GM19351 (cell line): Measurements from ENCODE around the gene SNRPD3.

ENCODE experiments used
- ATAC-seq: cut with Tn5 transposase; IDR thresholded peaks from one replicate; pipeline ENCODE4 v1.9.1; 2021; ENCODE audit warnings: mild to moderate bottlenecking, moderate library complexity; ENCODE audit not compliant: unreplicated experiment

The SNRPD3 gene

DNA sequence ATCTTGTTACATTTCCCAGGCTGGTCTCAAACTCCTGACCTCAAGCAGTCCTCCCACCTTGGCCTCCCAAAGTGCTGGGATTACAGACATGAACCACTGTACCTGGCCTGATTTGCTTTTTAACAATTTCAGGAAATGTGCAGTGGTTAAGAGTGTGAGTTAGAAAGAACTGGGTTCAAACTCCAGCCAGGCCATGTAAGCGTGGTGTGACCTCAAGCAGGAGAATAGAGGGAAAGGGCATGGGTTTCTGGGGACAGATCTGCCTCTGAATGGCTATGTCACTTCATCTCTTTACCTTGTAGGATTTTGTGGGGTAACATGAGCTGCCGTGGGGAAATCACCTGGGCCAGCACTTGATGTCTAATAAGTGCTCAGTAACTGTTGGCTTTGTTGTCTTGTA is 9.3 kb downstream of the SNRPD3 start:
- ATAC-seq: no peak

DNA sequence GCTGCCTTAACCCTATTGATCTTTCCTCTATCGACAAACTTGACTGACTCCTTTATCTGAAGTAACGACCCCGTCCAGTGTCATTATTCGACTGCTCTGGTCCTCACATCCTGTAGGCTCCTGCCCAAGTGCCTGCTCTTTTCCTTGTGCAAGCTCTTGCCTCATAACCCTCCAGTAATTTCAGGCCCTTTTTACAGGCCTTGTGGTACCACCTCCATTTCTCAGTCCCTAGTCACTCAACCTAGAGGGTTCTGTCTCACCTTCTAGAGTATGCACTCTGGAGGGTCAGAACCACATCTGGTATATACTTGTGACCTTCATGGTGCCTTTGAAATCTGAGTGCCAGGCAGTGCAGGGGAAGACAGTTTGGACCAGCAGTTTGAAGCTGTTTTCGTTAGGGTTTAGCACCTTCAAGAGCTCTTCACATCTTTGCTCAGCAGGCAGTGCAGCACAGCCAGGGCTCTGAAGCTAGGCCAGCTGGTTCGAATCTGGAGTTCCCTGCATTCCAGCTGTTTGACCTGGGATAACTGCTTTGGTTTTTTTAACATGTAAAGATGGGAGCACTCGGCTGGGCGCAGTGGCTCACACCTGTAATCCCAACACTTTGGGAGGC is 11.2 kb downstream of the SNRPD3 start:
- ATAC-seq: no peak

DNA sequence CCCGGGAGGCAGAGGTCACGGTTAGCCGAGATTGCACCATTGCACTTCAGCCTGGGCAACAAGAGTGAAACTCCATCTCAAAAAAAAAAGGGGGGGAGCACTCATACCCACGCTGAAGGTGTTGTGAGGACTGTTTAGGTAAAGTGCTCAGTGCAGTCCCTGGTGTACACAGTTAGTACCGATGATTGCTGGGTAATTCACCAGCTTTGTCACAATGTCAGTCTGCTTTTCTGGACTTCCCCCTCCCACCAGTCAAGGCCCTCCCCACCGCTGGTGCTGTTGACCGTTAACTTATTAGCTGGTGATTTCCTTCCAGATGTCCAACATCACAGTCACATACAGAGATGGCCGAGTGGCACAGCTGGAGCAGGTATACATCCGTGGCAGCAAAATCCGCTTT is 11.9 kb downstream of the SNRPD3 start:
- ATAC-seq: no peak

DNA sequence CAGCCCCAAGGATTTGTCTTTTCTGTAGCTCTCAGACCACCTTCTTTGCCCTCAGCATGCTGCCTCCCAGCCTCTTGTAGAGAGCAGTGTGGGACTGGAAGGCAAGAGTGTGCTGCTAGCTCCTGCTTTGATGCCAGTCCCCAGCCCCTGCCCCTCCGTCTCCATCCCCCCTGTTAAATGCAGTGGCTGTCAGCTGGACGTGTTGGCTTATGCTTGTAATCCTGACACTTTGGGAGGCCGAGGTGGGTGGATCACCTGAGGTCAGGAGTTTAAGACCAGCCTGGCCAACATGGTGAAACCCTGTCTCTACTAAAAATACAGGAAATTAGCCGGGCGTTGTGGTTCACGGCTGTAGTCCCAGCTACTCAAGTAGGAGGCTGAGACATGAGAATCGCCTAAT is 15.5 kb downstream of the SNRPD3 start:
- ATAC-seq: no peak

DNA sequence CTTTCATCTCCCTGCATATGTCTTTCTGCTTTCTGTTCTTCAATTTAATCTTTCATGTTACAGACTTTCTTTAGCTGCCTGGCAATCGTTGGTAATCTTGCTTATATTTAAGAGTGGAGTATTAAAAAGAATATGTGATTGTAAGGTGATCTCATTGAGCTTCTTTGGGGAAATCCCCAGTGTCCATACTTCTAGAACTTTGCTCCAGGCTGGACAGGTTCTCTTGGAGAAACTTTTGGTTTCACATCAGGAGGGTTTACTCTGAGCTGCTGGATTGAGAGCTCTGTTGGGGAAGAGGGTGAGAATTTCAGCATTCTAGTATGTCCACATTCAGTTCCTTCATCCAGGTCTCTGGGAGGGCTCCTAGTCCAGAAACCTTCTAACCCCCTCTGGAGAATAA is 21.0 kb downstream of the SNRPD3 start:
- ATAC-seq: no peak

DNA sequence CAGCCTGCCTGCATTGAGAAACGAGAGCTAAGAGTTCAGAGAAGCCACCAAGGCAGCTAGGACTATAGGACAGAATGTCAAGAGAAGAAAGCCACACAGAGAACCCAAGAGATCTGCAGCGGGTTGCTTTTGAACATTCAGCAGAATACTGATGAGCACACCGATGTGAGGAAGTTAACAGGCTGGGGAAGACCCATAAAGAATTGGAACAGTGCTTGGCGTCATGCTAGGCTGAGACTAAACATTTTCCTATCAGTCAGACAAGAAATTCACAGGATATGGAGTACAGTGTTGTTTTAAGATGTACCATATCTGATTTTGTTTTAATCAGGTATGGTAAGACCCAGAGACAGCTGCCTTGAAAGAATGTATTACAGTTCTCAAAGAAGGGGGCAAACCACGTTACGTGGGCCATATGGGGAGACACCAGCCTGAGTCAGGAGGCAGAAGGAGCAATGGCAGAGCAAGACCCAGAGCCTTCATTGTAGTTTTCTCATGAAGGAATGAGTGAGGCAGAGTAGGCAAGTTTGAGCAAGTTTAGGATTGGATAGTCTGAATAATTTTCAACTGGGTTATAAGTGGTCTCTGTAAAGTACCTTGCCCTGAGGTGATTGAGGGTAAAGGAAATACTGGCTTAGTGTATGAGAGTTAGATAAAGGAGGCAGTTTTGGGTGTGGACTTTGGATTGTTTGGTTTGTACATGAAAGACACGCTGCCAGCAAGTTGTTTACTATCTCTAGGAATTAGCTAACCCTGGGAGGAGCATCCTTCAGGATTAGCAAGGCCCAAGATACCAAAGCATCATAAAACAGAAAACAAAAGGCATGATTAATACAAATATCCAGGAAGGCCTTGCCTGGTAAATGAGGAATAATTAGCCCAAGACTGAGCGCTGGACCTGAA is 22.8 kb downstream of the SNRPD3 start:
- ATAC-seq: no peak

DNA sequence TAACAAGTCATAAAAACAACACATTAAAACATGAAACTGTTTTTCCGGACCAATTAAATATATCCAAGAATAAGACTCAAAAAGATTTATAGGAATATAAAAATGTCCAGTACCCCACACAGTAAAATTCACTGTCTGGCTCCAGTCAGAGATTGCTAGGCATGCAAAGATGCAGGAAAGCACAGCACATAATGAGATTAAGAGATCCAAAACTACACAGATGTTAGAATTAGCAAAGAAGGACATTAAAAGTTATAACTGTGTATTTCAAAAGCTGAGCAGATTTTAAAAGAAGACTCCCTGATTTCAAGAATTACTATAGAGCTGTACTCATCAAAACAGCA is 23.4 kb downstream of the SNRPD3 start:
- no peak for ATAC-seq

DNA sequence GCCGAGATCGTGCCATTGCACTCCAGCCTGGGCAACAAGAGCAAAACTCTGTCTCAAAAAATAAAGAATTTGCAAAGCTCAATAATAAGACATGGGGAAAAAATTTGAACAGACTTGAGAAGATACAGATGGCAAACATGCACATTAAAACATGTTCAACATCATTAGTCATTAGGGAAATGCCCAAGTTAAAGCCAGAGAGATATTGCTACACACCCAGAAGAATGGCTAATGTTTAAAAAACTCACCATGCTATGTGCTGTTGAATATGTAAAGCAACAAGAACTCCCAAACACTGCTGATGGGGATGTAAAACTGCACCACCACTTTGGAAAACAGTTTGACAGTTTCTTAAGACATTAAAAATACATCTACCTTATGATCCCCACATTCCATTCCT is 24.5 kb downstream of the SNRPD3 start:
- ATAC-seq: no peak

DNA sequence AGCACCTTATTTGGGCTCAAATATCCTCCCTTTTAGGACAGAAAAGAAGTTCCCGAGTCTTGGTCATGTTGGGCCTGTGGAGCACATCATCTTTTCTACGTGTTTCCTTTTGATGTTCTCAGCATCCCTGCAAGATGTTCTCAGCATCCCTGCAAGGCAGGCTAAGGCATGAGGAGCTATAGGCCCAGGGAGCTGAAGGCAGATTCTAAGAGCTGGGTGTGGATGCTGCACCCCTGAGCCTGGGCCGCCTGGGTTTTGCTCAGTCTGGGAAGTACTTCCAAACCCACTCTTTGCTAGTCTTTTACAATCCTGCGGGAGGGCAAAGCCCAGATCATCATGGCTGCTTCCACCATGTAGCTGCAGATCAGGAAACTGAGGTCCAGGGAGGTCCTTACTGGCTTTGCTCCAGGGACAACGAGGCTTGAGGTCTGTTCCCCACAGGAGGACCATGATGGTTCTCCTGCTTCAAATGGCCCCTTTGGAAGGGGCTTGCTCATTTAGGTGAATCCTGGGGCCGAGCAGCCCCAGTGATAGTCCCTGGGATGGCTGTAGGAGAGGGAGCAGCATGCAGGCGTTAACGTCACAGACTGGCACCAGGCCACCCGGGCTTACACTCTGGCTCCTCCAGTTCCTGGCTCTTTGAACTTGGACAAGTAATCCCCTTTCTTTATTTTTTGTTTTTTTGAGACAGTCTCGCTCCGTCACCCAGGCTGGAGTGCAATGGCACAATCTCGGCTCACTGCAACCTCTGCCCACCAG is 26.4 kb downstream of the SNRPD3 start:
- ATAC-seq: no peak

DNA sequence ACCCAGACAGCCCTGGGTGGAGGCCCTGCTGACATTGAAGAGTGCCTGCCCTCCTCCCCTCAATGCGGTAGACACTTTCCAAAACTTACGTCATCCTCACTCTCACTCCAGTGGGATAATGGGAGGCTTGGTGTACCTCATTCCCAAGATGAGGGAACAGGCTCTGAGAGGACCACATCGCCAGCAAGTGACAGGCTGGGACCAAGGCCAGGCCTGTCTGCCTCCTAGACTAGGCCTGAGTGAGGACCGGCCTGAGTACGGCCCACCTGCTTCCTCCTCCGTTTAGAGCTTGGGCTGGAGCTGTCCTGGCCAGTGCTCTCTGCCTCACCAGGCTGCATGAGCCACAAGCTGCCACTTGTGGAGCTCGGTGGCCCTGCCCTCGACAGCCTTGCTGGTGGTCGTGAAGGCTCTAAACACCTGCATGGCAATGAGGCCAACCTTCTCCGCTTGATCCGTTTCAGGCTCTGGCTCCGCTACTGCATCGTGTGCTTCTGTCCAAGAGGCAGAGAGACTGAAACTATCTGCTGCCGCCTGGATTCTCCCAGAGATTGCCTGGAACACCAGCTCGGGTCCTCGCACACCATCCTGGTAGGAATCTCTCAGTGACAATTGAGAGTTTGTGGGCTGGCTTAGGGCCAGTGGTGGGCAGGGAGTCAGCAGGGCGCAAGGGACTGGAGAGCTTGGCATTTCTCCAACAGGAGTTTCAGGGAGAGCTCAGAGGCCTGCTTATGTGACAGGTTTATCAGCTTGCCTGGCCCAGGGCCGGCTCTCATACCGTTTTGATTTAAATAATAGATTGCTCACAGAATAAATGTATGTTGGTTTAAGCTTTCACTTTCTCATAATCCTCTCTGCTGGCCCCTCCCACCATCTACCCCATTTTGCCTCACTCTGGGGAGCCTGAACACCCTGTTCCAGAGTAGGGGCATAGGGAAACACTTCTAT is 27.7 kb downstream of the SNRPD3 start:
- ATAC-seq: no peak

DNA sequence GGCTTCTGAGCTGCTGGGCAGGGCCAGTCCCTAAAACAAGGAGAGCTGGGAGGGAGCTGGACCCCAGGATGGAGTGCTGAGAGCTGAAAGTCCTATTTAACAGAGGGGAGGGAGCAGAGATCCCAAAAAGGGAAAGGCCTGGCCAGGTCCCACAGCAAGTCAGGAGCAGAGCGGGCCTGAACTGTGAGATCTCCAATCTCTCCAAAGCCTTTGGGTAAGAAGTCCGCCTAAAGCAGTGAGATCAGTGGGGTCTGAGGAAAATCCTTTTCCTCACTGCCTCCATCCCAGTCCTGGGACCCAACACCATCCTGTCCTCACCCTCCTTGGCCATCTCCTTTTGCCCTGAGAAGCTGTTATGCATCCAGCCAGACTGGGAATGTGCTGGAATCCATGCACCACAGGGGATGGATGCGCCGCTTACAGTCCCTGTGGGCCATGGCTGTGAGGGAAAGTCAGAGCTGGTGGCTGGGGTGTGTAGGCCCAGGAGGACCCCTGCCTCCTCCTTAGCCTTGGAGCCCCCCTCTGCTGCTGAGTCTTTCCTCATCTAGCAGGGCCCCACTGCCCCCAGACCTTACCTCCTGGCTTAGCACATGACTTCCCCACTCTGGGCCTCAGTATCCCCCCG is 28.5 kb downstream of the SNRPD3 start:
- no peak for ATAC-seq

DNA sequence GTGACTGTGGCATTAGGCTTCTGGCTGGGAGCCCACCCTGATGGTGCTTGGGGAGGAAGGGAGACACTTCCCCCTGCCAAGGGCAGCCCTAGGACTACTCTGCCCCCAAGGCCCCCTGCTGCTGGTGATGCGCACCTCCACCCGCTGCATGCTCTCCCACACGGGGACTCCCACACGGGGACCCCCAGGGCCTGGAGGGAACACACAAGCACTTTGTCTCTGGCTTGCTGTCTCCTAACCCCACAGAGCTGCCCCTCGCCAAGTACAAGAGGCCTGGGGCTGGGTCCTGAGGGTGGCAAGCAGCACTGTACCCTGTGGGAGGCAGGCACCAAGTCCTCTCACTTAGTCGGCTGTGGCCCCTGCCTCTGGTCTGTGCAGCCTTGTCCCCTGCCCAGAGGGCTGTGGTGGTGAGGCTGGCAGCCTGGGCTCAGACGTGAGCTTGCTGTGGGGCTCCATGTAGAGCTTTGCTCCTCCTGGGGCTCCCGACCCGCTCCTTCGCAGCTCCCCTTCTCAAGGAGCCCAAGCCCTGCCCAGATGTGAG is 29.1 kb downstream of the SNRPD3 start:
- ATAC-seq: no peak

DNA sequence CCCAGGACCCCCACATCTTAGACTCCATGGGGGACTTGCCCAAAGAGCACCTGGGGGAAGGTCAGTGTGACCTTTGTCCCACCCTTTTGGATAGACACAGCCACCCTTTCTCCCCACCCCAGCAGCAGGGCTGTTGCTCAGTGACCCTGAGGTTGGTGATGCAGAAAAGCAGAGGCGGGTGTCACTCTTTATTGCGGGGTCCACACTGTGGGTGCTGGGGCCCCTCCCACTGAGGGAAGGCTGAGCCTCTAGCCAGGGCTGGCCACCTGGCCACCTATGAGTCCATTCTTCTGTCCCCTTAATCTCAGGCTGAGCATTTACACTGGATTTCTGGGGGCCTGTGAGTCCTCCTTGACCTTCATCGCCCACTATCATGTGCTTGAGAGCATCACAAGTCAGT is 29.7 kb downstream of the SNRPD3 start:
- ATAC-seq: no peak

DNA sequence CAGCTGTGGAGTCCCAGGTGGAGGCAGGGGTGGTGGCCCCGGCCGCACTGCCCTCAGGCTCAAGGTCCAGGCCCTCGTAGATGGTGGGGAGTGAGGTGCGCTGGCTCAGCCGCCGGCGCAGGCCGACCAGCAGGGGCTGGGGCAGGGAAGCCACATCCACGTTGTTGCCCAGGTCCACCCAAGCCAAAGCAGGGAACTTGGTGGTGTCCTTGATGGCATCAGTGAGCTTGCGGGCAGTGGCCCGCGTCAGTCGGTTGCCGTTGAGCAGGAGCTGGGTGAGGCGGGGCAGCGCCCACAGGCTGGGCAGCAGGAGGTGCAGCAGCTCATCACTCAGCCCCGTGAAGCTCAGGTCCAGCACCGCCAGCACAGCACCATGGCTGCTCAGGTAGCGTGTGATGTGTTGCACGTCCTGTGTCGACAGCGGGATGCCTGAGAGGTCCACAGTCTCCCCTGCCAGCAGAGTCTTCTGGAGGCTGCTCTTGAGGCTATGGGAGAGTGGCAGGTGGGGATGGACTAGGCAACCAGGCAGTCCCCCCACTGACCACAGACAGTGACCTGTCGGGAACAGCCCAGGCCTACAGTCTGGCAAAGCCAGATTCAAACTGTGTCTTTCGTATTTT is 30.2 kb downstream of the SNRPD3 start:
- ATAC-seq: no peak

DNA sequence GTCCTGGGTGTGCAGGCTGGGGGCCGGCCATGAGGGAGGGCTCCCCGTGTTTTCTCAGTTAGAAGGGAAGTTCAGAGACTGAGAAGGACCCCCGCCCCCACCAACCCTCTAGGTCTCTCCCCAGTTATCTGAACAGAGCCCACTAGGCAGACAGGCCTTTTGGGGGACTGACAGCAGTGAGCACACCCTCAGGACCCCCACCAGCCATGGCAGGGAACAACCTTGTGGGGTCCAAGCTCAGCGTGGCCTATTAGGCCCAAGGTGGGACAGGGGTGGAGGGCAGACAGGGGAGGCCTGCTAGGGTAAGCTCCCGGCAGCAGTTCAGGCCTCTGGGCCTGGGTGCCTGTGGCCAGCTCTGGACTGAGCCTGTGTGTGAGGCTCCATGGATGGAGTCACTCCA is 31.5 kb downstream of the SNRPD3 start:
- no peak for ATAC-seq

DNA sequence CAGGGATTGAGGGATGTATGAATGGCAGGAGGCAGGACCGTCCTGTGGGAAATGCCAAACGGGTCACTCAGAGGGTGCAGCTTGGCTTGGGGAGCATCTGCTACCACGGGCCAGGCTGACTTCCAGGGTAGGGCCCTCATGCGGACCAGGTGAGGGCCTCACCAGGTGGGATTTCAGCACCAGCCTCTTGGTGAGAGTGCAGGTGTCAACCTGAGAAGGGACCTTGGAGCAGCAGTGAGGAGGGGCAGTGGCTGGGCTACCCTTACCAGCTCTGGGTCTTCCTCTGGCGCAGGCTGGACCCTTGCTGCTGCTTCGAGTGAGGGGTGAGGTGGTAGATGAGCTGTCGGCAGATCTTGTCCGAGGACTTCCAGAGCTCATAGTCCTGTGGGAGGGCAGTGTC is 32.1 kb downstream of the SNRPD3 start:
- ATAC-seq: no peak

DNA sequence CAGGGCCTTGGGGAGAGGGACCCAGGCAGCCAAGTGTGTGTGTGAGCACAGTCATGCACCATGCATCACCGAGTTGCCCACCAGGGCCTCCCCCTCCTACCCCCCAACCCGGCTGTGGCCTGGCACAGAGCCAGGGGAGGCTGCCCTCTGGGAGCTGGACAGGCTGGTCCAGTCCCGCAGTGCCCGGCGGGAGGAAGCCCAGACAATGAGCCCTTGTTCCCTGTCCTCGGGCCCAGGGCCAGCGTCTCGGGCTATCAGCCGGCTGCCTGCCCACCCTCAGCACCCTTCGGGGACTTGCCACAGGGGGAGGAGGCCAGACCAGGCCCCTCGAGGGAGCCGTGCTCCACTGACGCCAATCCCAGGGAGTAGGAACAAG is 32.6 kb downstream of the SNRPD3 start:
- no peak for ATAC-seq

DNA sequence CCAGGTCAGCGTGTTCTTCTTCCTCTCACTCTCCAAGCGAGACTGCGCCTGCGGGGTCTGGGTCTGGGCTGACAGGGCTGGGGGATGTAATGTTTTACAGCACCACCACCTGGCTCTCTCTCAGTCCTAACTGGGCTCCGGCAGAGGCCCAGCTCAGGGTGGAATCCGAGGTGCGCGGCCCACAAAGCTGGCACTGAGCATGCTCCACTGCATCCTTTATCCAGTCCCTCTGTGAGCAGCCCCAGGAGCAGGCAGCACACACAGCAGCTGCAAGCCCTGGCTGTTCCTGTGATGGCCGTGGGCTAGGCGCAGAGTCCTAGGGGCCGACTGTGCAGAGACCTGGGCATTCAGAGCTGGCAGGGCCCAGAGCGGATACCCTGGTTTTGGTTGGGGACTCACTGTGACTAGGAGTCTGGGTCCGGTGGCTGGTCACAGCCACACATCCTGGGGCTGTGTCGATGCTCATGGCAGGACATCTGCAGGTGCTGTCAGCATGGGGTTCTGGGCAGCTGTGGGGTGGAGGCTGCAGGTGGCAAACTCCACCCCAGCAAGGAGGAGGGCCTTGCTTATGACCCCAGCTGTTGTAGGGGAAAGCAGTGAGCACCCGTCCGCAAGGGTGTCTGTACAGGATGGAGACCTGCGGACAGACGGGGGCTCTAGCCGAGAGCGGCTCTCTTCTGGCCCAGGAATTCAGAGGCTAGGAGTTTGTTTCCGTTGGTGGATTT is 33.1 kb downstream of the SNRPD3 start:
- ATAC-seq: no peak

DNA sequence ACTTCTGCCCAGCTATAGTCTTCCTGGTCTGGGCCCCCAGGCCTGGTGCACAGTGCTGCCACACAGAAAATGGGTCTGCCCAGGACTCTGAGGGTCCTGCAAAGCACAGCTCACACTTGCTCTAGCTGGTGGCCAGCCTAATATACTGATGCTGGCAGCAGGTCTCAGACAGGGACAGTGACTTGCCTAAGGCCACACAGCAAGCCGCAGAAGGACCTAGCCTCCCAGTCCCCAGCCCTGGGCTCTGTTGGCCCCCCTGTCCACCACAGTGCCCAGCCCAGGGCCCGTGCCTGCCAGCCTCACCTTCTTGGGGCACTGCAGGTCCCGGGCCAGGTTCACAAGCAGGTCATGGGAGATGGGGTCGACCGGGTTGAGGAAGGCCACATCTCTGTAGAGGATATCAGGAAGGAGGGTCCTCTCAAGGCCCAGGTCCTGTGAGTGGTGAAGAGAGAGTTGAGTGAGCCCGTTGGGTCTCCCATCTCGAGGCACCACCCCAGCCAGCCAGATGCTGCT is 33.8 kb downstream of the SNRPD3 start:
- ATAC-seq: no peak
